SH-SY5Y (cell line): Measurements from ENCODE around the gene CLTA.

Source experiments
- GATA2 ChIP-seq: IDR thresholded peaks from 2 replicates; pipeline ENCODE4 v1.6.1; 2011; ENCODE audit warnings: mild to moderate bottlenecking, low read depth, low read length
- GATA3 ChIP-seq: IDR thresholded peaks from 2 replicates; pipeline ENCODE4 v1.6.1; 2011; ENCODE audit warnings: low read depth, mild to moderate bottlenecking, low read length, moderate library complexity

CLTA gene

DNA sequence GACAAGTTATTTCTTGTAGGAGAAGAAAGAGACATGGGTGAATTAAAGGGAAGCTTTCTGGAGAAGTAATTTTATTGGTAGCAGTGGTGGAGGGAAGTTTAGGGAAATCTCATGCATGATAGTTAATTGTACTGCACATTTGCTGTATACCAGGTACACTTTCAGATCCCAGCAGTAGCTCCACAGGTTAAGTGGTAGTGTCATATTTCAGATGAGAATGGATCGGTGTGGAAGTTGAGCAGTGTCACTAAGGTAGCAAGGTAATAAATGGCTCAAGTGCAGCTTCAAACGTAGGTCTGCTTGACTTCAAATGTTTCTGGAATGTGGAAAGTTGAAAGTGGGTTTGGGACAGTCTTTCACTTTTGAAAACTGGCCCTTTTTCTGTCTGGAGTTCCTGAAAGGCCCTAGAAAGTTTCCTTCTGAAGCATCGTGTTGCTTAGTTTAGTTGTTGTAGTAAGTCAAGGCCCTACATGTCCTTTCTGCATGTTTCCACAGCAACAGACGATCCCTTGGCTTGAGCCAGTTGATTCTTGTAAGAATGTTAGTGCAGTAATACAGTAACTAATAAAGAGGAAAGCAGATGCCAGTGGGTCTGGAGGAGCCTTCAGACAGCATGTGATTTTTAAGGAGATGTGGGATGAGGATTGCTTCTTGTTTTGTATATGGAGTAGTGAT lies 3.7 kb downstream of the CLTA start:
- no peak for TF ChIP-seq GATA2

DNA sequence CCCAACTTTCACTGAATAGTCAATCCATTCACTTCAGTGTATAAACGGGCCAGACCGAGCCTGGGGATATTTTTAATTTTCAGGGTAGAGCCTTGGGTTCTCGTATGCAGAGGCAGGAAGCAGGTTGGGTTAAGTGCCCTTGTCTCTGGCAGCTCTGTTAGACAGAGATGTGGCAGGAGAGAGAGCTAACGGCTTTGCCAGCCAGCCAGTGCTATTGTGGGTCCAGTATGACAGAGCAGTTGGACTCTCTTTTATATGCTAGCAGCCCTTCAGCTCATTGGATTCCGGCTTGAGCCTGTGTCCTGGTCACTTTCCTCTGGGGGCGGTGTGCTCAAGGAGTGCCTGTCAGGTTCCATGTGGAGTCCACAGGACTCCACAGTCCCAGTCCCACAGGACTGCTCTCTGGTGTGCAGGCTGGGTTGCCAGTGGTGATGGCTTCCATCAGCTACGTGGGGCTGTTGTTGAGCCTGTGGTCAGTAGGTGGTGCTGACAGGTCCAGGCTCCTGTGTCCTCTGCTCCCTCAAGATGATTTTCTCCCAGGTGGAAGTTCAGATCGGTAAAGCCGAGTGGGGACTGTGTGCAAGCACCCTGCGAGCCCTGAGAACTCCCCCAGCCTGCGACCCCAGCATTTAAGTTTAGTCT lies 14.3 kb downstream of the CLTA start:
- TF ChIP-seq GATA2 (no peak), GATA3 (no peak)

DNA sequence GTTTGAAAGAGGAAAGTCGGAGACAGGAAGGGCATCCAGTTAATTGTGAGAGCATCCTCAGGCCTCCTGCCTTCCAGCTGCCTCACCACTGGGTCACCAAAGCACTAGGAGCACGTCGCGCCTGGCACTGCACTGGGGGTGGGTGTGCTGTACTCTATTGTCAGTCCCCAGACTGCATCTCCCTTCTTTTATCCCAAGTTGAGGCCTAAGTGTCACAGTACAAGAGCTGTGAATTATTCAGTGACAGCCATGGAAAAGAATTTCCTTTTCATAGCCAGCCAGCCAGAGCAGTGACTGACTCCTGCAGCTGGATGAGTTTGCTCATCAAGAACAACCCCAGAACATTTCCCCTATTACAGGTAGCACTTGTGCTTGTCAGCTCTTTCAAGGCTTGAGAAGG lies 16.3 kb downstream of the CLTA start:
- TF ChIP-seq GATA3: no peak
- TF ChIP-seq GATA2: no peak

DNA sequence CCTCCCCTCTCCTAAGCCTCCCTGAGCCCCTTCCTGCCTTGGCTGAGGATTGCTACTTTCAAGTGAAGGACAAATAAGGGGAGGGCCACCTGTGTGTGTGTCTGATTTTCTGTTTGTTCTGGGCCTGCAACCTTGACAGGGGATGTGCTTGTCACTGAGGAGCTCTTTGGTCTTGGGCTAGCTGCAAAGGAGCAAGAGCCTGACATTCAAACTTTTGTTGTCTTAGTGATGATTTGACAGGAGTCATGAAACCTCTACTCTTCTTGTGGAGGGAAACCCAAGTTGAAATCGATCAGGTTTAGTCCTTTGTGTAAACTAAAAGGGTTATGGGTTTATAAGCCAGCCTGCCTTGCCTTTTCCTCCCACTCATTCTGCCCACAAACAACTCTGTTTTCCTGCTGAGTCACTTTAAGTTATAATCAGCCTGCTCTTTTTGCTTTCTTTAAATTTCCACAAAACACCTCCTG lies 16.9 kb downstream of the CLTA start:
- TF ChIP-seq GATA2 (no peak), GATA3 (no peak)

DNA sequence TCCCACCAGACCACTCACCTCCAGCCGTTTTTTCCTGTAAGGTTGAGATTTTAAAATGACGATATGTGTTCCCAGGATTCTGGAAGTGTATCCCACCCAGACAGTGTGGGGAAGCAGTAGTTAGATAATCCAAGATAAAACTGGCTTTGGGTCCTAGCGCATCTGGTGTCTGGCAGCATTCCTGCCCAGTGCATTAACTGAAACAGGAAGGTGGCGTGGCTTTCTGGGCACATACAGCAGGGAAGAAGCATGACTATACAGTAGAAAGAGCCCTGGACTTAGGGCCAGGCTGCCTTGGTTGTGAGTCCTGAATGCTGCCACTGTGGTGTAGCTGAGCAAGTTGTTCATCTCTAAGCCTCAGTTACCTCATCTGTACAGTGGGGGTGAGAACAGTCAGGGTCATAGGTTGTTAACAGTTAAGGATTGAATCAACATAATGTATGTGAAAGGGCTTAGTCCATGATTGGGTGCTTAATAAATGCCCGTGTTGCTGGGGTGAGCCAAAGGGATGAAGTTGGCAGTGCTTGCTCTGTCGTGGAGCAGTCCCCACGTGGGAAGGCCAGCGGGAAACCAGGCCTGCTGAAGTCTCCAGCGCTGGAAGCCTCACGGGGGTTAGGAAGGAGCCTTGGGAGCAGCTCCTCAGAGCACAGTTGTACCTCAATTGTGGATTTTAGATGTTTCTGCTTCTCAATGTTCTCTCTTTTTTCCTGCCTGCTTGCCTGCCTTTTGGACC lies 18.0 kb downstream of the CLTA start:
- no peak for TF ChIP-seq GATA2
- TF ChIP-seq GATA3: no peak

DNA sequence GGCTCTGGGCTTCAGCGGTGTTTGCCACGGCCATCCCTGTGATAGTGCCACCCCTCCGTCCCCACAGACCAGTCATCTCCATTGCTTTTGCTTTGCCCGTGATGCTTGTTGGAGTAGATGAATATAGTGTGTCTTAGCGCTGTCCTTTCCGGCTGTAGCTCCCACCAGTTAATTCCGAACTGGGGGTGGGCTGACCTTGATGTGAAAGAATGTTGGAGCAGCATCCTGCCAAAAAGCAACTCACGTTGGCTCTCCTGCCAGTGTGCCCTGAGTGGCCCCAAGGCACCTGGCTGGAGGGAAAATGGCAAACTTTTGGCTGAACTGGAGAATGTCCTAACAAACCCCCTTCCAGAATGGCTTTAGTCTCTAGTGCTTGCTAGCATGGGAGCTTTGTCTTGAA lies 20.0 kb downstream of the CLTA start:
- TF ChIP-seq GATA2 (no peak), GATA3 (no peak)

DNA sequence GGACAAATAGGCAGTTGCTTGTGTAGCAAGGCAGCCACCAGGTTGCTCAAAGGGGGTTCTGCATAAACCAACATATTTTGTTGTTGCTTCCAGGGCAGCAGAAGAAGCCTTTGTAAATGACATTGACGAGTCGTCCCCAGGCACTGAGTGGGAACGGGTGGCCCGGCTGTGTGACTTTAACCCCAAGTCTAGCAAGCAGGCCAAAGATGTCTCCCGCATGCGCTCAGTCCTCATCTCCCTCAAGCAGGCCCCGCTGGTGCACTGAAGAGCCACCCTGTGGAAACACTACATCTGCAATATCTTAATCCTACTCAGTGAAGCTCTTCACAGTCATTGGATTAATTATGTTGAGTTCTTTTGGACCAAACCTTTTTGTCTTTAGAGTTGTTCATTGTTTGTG lies 20.8 kb downstream of the CLTA start:
- TF ChIP-seq GATA2 (no peak), GATA3 (no peak)

DNA sequence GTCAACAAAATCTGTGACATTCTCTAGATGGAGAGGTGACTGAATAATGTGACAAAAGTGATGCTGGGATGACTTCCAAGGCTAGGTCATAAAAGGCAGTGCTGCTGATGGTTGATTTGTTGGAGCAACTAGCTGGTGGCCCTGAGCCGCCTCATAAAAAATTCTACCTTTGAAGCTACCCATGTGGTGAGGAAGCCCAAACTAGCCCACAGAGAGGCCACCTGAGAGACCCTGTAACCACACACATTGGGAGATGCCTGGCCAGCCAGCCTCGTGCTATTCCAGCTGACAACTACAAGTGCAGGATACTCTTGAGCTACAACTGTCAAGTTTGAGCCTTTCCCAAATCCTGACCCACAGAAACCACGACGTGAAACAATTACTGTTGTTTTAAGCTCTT lies 22.7 kb downstream of the CLTA start:
- TF ChIP-seq GATA3 (no peak), GATA2 (no peak)

DNA sequence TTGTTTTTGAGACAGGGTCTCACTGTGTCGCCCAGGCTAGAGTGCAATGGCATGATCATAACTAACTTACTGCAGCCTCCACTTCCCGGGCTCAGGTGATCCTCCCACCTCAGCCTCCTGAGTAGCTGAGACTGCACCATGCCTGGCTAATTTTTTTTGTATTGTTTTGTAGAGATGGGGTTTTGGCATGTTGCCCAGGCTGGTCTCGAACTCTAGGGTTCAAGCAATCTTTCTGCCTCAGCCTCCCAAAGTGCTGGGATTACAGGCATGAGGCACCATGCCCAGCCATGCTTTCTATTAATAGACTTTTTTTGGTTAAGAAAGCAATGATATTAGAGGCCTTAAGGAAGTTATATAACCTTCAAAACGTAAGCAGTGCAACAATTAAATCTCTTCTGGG lies 23.3 kb downstream of the CLTA start:
- no peak for TF ChIP-seq GATA3
- no peak for TF ChIP-seq GATA2

DNA sequence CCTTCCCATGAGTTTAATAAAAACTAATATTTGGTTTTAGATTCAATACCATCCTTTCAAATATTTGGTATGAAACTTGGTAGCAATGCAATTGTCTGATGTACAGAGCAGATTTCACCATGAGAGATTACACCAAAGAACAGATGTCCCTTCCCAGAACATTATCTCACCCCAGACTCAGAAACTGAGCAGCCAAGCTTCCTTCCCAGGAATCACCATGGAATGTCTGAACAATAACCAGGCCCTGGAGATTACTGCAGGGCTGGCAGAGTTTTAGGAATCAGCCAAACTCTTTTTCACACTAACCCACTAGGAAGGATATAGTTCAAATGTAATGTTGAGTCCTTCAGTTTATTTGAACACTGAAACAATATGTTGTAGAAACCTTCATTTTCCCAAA lies 23.9 kb downstream of the CLTA start:
- TF ChIP-seq GATA2 (no peak), GATA3 (no peak)

DNA sequence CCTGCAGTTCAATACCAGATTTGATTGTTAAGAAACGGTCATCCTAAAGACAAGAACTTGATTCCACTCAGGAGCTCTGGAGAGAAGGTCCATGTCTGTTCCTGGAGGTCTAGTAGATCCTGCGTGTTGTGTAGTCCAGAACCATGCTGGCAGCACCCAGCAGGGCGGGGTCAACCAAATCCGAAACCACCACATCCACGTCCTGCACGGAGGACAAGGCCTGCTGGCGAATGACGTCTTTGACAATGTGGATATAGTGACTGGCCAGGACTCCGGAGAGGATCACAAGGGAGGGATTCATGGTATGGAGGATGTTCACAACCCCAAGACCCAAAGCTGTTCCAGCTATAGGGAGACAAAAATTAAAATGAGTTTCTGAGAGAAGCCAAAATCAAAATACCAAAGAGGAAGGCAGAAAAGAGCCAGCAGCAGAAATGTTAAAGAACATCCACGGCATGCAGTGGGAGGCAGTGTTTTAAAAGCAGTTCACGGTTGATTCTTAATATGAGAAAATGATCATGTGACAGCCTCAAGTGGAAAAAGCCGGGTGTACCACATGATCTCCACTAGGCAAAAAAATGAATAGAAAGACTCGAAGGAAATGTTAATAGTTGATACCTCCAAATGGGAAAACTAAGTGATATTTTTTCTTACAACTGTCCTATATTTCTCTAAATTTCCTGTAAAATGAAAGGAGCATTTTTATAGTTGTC lies 26.7 kb downstream of the CLTA start:
- TF ChIP-seq GATA2: no peak
- TF ChIP-seq GATA3: no peak

DNA sequence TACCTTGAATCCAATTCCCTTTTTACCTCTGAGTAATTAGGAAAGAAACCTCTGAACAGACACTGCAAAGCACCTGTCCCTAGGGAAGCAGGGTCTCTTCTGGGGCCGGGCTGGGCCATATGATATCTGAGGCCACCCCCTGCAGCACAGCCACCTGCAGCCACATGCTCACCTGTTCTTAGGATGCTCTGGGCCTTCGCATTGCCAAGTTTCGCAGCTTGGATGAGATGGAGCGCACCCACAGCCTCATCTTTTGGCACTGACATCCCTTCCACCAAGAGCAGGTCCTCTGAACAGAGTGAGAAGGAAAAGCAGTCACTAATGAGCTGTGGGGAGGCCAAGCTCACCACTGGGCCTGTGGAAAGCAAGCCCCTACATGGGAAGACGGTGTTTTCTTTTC lies 27.3 kb downstream of the CLTA start:
- TF ChIP-seq GATA2 (no peak), GATA3 (no peak)

DNA sequence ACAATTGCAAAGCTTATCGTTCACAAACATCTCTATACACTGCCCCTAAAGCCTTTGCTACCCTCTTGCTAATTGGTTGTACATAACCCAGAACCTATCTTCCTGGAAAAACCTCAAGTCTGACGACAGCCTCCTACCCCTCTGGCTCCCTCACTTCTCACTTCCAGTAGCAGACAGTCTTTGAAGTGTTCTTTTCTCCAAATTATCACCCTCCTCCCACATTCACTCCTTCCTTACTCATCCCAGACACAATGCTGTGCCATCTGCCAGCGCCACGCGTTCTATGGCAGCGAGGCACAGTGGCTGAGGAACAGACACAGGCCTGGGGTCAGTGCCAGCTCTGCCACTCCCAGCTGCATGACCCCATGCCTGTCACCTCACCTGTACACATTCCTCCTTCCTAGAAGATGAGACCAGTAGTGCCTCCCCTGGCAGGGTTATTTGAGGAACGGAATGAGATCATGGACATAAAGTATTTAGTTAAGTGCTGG lies 27.7 kb downstream of the CLTA start:
- no peak for TF ChIP-seq GATA2
- TF ChIP-seq GATA3: no peak

DNA sequence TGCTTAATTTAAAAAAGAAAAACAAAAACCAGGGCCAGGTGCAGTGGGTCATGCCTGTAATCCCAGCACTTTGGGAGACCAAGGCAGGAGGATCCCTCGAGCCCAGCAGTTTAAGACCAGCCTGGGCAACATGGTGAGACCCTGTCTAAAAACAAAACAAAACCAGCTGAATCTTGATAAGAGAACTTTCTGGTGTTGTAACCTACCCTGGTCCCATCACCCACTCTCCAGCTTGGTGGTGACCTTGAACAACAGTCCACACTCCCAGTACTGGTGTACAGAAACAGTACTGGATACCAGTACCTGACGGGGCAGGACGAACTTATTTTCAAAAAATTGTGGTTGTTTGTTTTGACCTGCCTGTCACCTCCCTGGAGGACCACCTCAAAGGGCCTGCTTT lies 30.9 kb downstream of the CLTA start:
- TF ChIP-seq GATA2 (no peak), GATA3 (no peak)
